NCI-H345 (cell line): ENCODE measurements around the gene SARDH.

Source experiments
- DNase-seq: peaks from one replicate; lab custom pipeline; 2025; lab: John Stamatoyannopoulos, UW

Gene SARDH

DNA sequence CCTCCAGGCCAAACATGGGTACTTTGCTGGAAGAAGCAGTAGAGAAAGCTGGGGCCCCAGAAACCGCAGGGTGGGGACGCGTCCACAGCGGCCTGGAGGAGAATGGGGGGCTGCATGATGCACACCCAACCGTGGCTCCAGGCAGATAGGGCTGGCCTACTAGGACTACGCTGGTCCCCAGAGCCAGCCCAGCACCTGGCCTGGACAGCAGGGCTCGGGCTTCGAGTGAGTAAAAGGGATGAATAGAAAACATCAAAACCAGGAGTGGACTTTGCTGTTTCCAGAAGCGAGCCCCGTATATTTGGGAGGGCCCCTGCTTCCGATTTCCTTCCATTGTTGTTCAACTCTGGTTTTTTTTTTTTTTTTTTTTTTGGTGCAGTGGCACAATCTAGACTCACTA is 71.3 kb downstream of the SARDH start:
- no peak for DNase-seq

DNA sequence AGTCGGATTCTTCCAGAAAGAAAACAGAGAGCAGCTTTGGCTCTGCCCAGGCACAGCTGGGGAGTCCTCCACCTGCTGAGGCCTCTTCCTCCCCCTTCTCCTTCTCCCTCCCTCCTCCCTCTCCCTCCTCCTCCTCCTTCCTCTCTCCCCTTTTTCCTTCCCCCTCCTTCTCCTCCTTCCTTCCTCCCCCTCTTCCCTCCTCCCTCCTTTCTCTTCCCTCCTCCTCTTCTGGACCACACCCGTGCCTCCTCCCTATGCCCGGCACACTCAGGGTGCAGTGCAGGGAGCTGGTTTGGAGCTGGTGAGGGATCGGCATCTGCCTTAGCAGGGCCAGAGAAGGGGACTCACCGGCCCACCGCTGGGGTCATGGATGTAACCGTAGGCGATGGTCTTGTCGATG is 71.8 kb downstream of the SARDH start:
- no peak for DNase-seq

DNA sequence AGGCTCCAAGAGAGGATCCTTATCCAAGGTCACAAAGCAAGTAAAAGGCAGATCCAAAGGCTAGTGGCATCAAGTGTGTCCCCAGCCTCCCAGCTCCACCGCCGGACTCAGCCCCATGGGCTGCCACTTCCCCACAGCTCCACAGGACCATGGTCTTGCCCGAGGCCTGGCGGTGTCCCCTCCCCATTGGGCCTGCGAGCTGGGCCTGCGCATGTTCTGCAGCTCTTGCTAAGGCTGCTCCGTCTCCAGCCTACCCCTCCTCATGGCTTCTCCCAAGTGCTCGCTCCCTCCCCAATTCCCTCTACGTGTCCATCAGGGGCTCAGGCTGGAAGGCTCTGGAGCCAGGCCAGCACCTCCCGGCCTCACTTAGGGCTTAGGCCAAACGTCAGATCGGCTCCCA is 72.6 kb downstream of the SARDH start:
- no peak for DNase-seq

DNA sequence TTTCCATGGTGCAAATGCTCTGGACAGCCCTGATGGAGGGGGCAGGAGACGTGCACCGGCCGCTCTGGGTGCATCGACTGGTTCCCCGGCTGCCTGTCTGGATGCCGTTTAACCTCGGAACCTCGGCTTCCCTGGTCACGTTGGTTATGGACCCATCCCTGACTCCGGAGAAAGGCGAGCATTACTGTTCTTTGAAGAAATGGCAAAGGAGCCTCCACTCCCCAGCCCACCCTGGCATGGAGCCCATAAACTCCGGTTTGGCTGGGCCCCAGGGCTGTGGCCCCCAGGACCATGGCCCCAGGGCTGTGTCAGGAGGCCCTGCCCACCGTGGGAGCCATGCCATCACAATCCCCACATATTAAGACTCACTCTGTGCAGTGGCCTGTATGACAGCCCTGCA is 73.1 kb downstream of the SARDH start:
- DNase-seq: no peak

DNA sequence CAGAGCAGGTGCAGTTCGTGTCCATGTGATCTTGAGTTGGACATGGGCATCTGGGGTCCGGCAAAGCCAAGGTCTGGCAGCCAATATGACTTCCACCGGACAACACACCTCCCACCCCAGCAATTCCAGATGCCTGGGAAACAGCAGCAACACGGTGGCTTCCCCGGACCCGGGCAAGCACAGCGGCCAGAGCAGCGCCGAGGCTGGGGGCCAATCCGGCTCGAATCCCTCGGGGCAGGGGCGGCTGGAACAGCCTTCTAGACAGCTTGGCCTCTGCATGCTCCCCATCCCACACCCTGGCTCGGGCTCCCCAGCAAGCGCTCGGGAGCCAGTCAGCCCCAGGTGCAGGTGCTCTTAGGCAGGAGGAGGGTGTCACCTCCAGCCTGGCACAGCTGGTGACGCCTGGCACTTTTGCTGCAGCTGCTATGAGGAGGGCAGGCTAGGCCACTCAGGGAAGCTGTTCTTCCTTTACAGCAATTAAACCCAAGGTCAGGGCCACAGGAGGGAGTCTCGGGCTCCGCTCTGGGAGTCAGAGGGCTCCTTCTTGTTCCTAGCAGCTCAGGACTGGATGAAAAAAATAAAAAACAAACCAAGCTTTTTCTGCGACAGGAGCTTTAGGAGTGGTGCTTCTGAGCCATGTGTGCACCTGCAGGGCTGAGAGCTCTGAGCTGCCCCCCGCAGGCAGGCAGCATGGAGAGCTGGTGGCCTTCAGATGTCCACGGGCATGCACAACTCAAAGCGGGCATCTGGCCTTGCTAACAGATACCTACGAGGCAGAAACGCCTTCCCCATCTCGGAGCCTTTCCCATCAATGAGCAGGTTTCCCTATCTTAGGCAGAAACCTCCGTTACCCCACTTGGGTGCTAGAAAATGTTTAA is 73.7 kb downstream of the SARDH start:
- DNase-seq: peak; percentile 89

DNA sequence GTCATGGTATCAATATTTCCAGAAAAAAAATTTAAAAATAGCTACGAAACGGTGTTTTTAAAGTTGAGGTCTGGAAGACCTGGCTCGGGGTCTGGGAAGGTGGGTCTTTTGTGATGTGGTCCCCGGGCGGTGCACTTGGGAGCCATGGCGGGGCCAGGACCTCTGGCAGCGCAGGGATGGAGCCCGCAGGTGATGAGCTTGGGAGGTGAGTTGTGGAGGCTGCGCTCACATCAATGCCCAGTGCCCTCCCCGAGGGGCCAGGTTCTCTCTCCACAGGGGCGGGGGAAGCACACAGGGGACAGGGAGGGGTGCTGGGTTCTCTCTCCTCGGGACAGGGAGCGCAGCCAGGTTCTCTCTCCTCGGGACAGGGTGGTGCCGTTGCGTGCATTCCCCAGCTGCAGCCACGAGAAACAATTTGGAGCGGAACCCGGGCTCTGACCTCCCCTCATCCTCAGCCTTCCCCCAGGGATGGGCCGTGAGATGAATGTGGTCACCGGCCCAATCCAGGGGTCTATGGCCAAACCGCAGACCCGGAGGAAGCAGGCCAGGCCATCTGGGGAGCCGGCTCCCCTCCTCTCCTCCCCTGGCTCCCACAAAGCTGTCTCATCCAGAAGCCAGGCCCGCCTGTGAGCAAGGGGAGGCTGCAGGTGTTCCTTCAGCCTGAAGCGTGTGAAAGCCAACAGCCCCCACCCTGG is 76.2 kb downstream of the SARDH start:
- DNase-seq: no peak

DNA sequence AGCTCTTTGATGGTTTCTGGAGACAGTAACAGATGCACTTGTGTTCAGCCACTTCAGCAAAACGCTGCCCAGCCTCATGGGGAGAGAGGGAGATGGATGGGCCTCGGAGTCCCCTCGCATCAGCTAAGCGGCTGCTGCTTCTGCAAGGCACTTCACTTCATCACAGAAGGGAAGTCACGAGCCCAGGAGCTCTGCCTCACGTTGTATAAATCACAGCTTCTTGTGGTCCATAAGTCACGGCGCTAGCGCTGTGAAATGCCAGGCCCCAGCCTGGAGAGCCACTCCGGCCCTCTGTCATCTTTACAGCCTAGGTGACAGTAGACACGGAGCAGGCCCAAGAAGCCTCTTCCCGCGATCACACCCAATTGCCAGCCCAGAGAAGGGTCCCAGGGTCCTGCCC is 78.6 kb downstream of the SARDH start:
- DNase-seq: no peak

DNA sequence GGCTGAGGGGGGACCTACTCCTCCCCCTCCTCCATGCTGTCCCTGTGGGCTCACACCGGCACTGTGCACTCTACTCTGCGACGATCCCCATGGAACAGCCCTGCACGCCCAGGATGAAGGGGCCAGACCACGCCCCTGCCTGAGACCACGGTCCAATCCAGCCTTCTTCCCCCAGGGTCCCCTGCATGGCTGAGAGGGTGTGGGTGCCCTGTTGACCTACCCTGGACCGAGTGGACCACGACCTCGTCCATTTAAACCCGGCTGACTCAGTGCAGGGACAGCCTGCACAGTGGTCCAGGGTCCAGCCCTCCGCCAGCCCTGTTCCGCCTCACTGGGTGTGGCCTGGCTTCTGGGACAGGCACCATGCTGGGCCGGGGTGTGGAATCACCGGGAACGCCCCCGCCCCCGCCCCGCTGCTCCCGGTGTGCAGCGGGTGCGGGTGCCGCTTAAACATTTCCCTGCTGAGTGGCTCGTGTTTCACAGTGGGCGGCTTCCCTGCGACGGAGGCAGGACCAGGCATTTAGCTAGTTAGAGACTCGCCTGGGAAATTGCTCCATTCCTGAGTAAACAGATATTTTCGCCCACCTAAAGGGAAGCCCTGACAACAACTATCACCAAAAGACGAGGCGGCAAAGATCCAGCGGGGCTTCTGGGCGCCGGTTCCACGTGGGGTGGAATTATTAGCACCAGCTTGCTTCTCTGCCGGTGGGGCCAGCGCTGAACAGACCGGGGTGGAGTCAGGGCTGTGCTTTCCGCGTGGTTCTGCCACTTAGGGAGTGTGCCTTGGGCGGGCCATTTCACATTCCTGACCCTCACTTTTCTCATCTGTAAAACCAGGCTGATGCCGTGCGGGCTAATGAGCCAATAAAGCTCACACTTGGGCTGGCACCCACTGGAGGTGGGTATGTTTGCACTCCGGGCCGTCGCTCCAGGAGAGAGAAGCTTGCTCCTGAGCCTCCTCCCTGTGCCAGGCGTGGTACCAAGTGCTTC is 79.4 kb downstream of the SARDH start:
- peak; percentile 82 for DNase-seq

DNA sequence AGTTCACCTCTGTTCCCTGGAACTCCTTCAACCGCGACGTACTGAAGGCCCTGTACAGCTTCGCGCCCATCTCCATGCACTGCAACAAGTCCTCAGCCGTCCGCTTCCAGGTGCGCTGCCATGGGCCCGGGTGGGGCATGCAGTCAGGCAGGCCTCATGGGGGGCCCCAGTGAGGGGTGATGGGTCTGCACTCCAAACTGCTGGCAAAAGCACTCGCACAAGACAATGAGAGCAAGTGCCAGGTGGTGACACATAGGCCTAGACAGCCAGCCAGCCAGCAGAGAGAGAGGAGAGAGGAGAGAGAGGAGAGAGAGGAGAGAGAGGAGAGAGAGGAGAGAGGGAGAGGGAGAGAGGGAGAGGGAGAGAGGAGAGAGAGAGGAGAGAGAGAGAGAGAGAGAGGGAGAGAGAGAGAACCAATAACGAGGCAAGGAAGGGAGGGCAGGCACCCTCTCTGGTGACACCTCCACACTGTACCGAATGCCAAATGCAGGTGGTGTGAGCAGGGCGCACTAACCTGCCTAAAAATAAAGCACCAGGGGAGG is 81.0 kb downstream of the SARDH start:
- DNase-seq: peak; percentile 92

DNA sequence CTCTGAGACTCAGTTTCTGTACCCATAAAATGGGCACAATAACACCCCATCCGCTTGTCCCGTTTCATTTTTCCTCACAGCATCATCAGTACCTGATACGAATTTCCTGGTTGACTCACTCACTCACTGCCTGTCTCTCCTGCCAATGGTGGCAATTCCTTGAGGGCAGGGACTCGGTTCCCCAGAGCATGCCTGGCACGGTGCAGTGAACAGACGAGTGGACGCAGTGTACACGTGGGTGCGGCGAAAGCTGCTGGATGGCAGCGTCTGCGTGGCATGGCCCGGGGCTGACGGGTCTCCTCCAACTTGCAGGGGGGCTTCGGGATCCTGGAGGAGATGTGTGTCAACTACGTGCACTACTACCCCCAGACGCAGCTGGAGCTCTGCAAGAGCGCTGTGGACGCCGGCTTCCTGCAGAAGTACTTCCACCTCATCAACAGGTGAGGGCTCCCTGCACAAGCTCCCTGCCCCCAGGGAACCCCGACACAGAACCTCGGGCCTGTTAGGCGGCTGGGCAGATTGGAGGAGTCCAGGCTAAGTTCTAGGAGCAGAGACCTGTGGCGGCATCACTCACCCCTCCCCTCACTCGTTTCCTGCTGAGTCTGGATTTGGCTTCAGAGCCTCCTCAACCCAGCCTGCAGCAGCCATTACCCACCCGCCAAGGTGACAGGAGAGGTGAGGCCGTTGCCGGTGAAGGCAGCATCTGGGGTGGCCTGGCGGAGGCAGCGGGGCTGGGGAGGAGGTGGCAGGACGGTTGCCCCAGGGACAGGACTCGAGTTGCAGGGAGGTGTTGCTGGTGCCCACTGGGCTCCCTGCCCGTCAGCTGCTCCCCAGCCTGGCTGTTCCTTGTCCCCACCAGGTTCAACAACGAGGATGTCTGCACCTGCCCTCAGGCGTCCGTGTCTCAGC is 81.7 kb downstream of the SARDH start:
- peak; percentile 79 for DNase-seq

DNA sequence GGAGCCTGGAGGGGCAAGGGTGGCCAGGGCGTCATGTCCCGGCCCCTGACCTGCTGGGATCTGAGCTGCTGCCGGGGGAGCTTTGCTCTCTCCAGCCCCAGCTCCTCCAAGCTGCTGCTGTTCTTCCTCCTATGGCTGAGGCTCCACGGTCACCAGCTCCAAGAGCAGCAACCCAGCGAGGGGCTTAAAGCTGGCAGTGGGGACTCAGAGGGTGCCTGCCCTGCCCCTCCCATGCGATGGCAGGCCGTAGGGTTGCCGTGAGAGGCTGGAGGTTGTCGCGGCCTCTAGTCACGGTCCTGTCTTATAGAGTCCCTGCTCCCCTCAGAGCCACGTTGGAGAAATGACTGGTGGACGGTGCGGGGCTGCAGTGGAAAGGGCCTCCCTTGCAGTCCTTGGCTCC is 82.5 kb downstream of the SARDH start:
- DNase-seq: no peak

DNA sequence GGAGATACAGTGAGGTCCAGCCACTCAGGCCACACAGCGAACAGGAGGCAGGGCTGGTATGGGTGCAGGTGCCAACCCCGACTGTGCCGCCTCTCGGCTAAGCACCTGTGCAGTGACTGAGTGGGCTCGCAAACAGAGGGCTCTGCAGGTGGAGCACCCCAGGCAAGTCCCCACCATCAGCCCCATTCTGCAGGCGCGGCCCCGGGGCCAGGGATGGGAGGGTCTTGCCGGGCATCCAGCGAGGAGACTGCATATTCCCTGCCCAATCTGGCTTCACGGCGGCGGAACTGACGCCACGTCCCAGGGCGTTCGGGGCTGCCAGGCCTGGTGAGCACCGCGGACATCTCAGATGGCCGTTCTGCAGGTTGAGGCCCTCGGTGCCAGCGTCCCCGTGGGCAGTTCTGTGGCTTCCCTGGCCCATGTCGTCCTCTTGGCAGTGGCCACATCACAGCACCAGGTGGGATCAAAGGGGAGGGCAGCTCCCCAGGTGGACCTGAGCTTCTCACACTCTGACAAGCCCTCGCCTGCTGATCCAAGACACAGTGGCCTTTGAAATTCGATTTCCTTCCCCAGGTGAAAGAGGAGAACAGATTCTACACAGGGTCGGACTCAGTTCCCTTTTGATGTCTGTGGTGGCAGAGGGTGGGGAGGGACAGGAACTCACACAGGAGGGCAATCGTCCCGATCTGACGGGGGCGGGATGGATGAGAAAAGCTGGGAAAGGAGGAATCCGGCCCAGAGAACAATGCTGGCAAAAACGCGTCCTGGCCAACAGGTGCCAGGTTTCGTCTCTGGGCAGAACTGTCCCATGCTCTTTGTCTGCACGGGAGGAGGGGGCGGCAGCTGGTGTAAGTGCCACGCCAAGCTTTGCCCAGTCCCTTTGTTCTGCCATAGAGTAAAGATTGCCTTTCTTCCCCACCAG is 83.2 kb downstream of the SARDH start:
- DNase-seq: peak; percentile 54

DNA sequence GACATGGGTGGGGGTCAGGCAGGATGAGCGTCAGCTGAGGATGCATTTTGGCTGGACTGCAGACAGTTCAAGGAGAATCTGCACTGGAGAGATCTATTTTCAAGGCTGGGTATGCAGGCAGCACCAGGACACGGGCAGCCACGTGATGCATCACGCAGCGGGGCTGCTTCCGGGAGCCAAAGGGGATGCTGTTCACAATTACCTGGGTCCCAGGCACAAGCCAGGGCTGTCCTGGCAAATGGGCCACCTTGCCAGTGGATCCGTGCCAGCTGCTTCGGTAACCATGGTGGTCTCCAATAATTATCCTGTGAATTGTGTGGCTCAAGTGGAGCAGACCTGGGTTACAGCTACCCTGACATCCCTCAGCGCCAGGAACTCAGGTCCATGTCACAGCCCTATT is 84.5 kb downstream of the SARDH start:
- DNase-seq: no peak

DNA sequence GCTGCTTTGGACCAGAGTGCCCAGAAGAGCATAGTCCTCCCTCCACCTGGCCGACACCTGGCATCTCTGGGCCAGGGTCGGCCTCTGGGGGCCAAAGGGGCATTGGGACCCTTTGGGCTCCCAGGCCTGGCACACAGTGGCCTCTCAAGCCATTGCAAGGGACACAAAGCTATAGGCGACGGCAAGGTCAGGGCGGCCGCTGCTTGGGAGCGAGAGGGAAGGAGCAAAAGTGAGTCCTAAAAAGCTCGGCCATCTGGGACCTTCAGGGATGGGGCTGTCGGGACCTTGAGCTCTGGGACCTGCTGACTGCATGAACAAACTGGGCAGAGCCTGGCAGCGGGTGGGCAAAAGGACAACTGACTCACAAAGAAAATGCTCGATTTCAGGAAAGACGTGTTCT is 88.1 kb downstream of the SARDH start:
- no peak for DNase-seq

DNA sequence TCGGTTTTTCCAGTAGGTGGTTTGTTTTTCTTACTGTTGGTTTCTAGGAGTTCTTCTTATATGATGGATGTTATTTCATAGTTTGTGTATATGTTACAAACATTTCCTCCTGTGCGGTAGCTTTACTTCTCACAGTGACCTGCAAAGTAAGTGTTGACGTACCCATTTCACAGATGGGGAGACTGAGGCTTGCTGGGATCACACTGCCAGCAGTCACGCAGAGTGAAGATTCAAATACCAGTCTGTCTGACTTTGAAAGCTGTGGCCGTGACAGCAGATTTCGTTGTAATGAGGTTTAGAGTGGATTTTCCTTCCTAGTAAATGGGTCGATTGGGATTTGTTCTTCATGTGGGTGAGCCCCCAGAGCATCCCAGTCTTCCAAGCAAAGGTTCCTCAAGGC is 89.0 kb downstream of the SARDH start:
- no peak for DNase-seq

DNA sequence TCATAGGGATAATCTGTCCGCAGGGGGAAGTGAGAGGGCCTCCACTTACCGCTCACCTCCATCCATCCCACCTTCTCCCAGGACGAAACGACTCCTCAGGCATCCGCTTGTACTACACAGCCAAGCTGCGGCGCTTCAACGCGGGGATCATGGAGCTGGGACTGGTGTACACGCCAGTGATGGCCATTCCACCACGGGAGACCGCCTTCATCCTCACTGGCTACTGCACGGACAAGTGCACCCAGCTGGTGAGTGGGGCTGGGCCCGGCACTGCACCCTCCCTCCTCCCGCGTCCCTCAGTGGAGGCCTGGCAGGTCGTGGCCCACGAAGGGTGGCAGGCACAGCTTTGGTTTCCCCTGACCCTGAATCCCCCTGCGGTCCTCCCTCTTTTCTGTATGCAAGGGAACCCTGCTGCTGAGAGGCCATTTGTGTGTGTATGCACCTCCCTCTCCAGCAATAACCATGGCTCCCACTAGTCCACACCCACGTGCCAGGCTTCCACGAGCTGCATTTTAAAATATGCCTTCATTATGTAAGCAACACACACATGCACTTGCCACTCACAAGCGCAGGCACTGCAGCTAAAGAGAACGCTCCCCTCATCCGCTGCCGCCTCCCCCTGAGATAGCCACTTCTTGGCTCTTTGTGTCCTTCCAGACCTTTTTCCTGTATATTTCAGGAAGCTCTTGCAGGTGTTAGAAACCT is 90.2 kb downstream of the SARDH start:
- DNase-seq: no peak

DNA sequence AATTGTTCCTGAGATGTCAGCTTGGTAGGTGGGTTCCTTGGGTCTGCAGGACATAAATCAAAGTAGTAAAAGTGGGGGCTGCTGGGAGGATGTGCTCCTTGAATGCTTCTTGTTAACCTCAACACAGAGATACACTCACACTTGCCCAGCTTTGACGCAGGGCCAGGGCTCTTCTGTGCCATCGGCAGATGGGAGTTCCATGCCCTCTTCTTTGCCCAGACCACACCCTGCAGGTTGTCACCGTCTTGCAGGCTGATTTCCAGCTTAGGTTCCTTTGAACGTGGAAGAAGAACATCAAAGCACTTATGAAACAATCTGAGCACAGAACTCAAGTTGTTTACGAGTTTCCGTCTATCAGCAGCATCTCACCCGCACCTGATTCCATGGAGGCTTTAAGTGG is 91.0 kb downstream of the SARDH start:
- no peak for DNase-seq

DNA sequence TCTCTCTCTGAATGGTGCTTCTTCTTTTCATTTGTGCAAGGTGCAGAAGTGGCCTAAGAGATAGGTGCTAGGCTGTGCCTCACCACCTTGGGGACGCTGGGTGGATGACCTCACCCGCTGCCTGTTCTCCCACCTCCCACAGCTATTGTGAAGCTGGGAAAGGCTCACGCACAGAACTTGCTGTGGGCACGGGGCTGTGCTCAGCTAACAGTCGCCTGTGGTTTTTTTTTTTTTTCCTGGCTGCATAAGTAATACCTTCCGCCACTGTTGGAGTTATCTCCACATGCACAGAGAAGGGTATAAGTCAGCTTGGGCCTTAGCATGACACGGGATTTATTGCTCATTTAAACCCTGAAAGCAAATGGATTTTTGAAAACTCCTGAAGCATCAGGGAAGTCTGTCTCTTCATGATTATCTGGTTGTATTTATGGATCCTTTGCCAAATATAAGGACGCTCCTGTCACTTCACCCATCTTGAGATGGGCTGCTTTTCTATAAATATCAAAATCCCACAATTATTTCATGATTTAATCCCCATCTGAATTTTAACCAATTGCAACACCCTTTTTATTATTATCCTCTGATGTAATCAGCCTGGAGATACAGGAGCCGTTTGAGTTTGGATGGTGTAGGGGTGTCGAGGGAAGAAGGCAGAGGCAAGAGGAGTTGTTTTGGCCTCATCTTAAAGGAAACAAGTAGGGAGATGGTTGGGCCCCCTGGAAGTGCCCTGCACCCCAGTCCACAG is 93.0 kb downstream of the SARDH start:
- no peak for DNase-seq
